Loucy (cell line): ENCODE data around the gene COL9A2.
A peak's percentile ranks its signal among the peaks of the same experiment; 100 is the strongest.

ENCODE experiments used
- EZH2phosphoT487 ChIP-seq: fragments of 200-600 bp; IDR thresholded peaks from 2 replicates; pipeline ENCODE4 v1.6.1; 2018; ENCODE audit warnings: antibody characterized with exemption, mild to moderate bottlenecking, moderate library complexity, borderline replicate concordance
- TF ChIP-seq, protein P1 (sequence below): fragments of 200-600 bp; sonication (generic); conservative IDR thresholded peaks from 2 replicates; pipeline ENCODE4 v1.5.1; 2014; ENCODE audit warnings: mild to moderate bottlenecking, antibody characterized with exemption, low read length

DNA sequence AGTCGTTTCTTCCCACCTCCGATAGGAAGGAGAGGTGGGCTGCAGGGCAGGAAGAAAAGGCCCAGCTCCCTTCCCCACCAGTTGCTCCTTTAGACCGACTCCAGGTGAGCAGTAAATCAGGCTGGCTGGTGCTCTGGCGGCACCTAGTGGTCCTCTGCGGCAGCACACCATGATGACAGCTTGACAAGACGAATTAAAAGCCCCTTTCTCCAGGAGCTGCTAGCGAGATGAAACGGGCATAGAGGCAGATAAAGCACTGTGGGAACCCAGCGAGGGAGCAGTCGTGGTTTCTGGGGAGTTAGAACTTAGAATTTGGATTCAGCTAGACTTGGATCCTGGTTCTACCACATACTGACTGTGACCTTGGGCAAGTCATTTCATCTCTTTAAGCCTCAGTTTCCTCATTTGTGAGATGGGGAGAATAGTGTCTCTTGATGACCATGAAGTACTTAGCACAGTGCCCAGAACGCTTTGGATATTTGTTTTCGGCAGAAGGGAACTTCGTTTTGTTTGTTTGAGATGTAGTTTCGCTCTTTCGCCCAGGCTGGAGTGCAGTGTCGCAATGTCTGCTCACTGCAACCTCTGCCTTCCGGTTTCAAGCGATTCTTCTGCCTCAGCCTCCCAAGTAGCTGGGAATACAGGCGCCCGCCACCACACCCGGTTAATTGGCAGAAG lies 21.8 kb upstream of the COL9A2 start:
- TF ChIP-seq, protein P1, sequence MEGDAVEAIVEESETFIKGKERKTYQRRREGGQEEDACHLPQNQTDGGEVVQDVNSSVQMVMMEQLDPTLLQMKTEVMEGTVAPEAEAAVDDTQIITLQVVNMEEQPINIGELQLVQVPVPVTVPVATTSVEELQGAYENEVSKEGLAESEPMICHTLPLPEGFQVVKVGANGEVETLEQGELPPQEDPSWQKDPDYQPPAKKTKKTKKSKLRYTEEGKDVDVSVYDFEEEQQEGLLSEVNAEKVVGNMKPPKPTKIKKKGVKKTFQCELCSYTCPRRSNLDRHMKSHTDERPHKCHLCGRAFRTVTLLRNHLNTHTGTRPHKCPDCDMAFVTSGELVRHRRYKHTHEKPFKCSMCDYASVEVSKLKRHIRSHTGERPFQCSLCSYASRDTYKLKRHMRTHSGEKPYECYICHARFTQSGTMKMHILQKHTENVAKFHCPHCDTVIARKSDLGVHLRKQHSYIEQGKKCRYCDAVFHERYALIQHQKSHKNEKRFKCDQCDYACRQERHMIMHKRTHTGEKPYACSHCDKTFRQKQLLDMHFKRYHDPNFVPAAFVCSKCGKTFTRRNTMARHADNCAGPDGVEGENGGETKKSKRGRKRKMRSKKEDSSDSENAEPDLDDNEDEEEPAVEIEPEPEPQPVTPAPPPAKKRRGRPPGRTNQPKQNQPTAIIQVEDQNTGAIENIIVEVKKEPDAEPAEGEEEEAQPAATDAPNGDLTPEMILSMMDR: peak; percentile 99
- TF ChIP-seq EZH2phosphoT487: no peak
